Measurements from ENCODE around the gene JMJD4. TPM values are rescaled to one million over a fixed set of nuclear protein-coding genes. Genes with fewer than 3 reads are reported as not detected.
A peak's percentile ranks its signal among the peaks of the same experiment; 100 is the strongest.

The JMJD4 gene
- 18.6 and 20.5 TPM in 2 replicates for polyA plus RNA-seq (2011; rRNA removed)
- 35.8 and 48.1 TPM in 2 replicates for polyA minus RNA-seq (2011; rRNA and poly(A)+ RNA removed)

- CTCF ChIA-PET, result interaction anchor here (0.8 to 1.3 kb wide), 3 partner anchors 24 to 211 kb away, joined by 3 to 5 read pairs (median 3); no protein-coding TSS in a partner anchor
- DNase-seq (ENCODE audit: low read depth), result peak; percentile 23
- Histone ChIP-seq H3K36me3 (ENCODE audit: control insufficient read depth, insufficient read depth, low read length) (peaks cover 18% of the 10 kb centered on the region), H3K27me3 (ENCODE audit: control insufficient read depth, insufficient read depth, low read length) (no peaks in the 10 kb centered on the region), H3K4me3 (ENCODE audit: low read depth, low read length) (peak within 1 kb of the TSS; percentile 96)
- no peak for TF ChIP-seq CTCF (IDR thresholded peaks at IDR 0.05; ENCODE audit: insufficient read depth, low read depth, low read length)
- POLR2A ChIA-PET, result no interaction called here
Observed at GRCh38 chr1:227734856-227735538, at the start of gene JMJD4, which contains the start of gene SNAP47. TSS of gene JMJD4 (minus strand) at chr1:227735302. CDS start at chr1:227735273, 29 bp downstream. TSS of gene SNAP47 (plus strand) at chr1:227735435. CDS start at chr1:227747737, 12,302 bp downstream.

GRCh38 chr1:227782226-227782625, 47.1 kb upstream of the JMJD4 start:
- CTCF ChIA-PET, result interaction anchor here (1.2 kb wide), 1 partner anchor 16 kb away, joined by 3 read pairs; no protein-coding TSS in a partner anchor
- Histone ChIP-seq H3K4me3 (ENCODE audit: low read depth, low read length) (no peak overlapping the region), H3K36me3 (ENCODE audit: control insufficient read depth, insufficient read depth, low read length) (peaks cover 4% of the 10 kb centered on the region; the same call in 1 of the 2 replicates), H3K27me3 (ENCODE audit: control insufficient read depth, insufficient read depth, low read length) (0 out of 2 replicates have a peak, but pooled peaks cover 1% of the 10 kb centered on the region)
- TF ChIP-seq CTCF (IDR thresholded peaks at IDR 0.05; ENCODE audit: insufficient read depth, low read depth, low read length), result no peak
- DNase-seq (ENCODE audit: low read depth), result no peak
- POLR2A ChIA-PET, result no interaction called here

GRCh38 chr1:227781314-227781930, 46.3 kb upstream of the JMJD4 start:
- H3K27me3 ChIP-seq (ENCODE audit: control insufficient read depth, insufficient read depth, low read length), result 0 out of 2 replicates have a peak, but pooled peaks cover 1% of the 10 kb centered on the region
- DNase-seq (ENCODE audit: low read depth), result no peak
- ChIA-PET CTCF (interaction anchor here (1.5 kb wide), 1 partner anchor 8 kb away, joined by 4 read pairs; no protein-coding TSS in a partner anchor), POLR2A (no interaction called here)
- no peak overlapping the region for H3K4me3 ChIP-seq (ENCODE audit: low read depth, low read length)
- H3K36me3 ChIP-seq (ENCODE audit: control insufficient read depth, insufficient read depth, low read length), result peaks cover 4% of the 10 kb centered on the region; the same call in 1 of the 2 replicates
- no peak for TF ChIP-seq CTCF (IDR thresholded peaks at IDR 0.05; ENCODE audit: insufficient read depth, low read depth, low read length)

GRCh38 chr1:227780101-227781044, 45.3 kb upstream of the JMJD4 start:
- Histone ChIP-seq H3K27me3 (ENCODE audit: control insufficient read depth, insufficient read depth, low read length) (no peaks in the 10 kb centered on the region), H3K36me3 (ENCODE audit: control insufficient read depth, insufficient read depth, low read length) (peaks cover 5% of the 10 kb centered on the region; the same call in 1 of the 2 replicates), H3K4me3 (ENCODE audit: low read depth, low read length) (no peak overlapping the region)
- DNase-seq (ENCODE audit: low read depth), result no peak
- POLR2A ChIA-PET, result no interaction called here
- no peak for TF ChIP-seq CTCF (IDR thresholded peaks at IDR 0.05; ENCODE audit: insufficient read depth, low read depth, low read length)
- CTCF ChIA-PET, result interaction anchor here (1.2 to 1.5 kb wide), 2 partner anchors 9 to 165 kb away, joined by 3 to 4 read pairs; no protein-coding TSS in a partner anchor

Measured in BJ (cell line).